ENCODE results near the gene MCCC1. TPM values are rescaled to one million over a fixed set of nuclear protein-coding genes. Genes with fewer than 3 reads are reported as not detected.

MCCC1 gene
- total and polyA plus RNA-seq, 10 of the 15 experiments (the other 5 are each of a cell fraction or from before 2014, with no cell fraction given): 35.0 to 71.7 (median 47.0) TPM

DNA sequence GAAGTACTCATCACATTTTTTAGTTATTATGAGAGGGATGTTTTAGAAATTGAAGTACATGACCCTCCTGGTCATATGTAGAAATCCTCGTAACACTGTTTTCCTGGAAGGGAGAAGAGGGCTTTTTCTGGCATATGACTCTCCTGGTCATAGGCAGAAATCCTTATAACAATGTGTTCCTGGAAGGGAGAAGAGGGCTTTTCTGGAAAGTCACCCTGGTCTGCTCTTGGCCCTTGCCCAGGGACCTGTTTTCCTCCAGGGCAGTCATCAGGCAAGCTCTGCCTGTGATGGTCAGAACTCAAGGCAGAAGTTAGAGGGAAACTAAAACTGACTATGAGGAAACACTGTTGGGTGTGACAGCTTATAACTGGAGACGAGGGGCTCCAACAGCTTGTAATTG lies 35.5 kb upstream of the MCCC1 start:
- TF ChIP-seq SKIL (IDR thresholded peaks at IDR 0.05; ENCODE audit: low read depth, poor library complexity, severe bottlenecking) (no peak), POLR2AphosphoS5 (IDR thresholded peaks at IDR 0.05; ENCODE audit: low read length) (no peak), KDM1A (IDR thresholded peaks at IDR 0.05; ENCODE audit: borderline replicate concordance) (no peak)
- Histone ChIP-seq H3K4me3 (no peak overlapping the region), H3K27me3 (replicated peaks in 1 of 2; ENCODE audit: control insufficient read depth in 2 of 2, insufficient read depth in 2 of 2, low read length in 1 of 2) (no peaks in the 10 kb centered on the region), H3K9ac (ENCODE audit: control insufficient read depth, insufficient read depth, low read length) (no peak overlapping the region), H3K79me2 (ENCODE audit: control insufficient read depth, insufficient read depth, low read length) (no peaks in the 10 kb centered on the region), H4K20me1 (ENCODE audit: control insufficient read depth, insufficient read depth) (no peaks in the 10 kb centered on the region), H3K27ac (ENCODE audit: control insufficient read depth, insufficient read depth) (no peak overlapping the region), H3K36me3 (ENCODE audit: control insufficient read depth in 2 of 2, insufficient read depth in 2 of 2, low read length in 1 of 2) (peaks cover 0 to 18% of the 10 kb centered on the region in 2 experiments; a peak in 3 of 4 replicates), H3K4me2 (ENCODE audit: control insufficient read depth, insufficient read depth) (no peak overlapping the region), H2AFZ (ENCODE audit: control insufficient read depth, low read depth, low read length) (no peak overlapping the region), H3K4me1 (ENCODE audit: control insufficient read depth, insufficient read depth, low read length) (no peaks in the 10 kb centered on the region), H3K9me3 (replicated peaks; ENCODE audit: control insufficient read depth, insufficient read depth, low read length) (peaks cover 4% of the 10 kb centered on the region; the same call in 2 of the 3 replicates)
- no peak for DNase-seq (ENCODE audit: low read depth, low spot score)
- CTCF ChIA-PET: interaction anchor here (1.4 kb wide), 1 partner anchor 11 kb away, joined by 3 read pairs; no protein-coding TSS in a partner anchor
- SMC1A ChIA-PET (ENCODE audit: uncharacterized antibody, unreplicated experiment): interaction anchor here (1.0 to 2.2 kb wide), 2 partner anchors 12 to 18 kb away, joined by 3 to 7 read pairs; no protein-coding TSS in a partner anchor
- in situ Hi-C loops (cut with MboI): no loop called here
- no peak for ATAC-seq
- 74% methylated on average over 2 of the region's 2 CpGs for WGBS (ENCODE audit: insufficient coverage, insufficient replicate concordance, low lambda C conversion rate, missing lambda C conversion rate)
- BruUV-seq (replicated peaks): no TSS peak
- POLR2A ChIA-PET: no interaction called here
- FAIRE-seq: no peak
- intact Hi-C loops (cut with micrococcal nuclease; ENCODE audit: unreplicated experiment): no loop called here
- RAD21 ChIA-PET (ENCODE audit: unreplicated experiment): no interaction called here

DNA sequence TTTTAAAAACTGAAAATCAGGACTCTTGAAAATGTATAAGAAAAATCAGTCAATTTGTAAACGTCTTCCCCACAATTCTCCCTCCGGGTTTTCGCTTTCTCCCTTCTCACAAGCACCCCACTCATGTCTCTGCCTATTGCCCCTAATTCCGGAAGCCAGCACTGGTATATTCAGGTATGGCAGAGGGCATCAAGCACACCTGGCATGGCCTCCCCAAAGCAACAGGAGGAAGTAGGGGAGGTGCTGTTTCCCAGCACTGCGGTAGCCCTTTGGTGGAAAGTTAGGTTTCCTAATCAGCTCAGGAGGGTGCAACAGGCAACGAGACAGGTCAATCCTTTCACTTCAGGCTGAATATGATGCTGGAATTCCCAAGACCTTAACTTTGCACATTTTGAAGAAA lies 33.1 kb upstream of the MCCC1 start:
- no TSS peak for BruUV-seq (replicated peaks)
- peaks cover 2% of the 10 kb centered on the region; the same call in 1 of the 2 replicates for H3K4me1 ChIP-seq (ENCODE audit: control insufficient read depth, insufficient read depth, low read length)
- peaks cover 0 to 11% of the 10 kb centered on the region in 2 experiments; a peak in 3 of 4 replicates for H3K36me3 ChIP-seq (ENCODE audit: control insufficient read depth in 2 of 2, insufficient read depth in 2 of 2, low read length in 1 of 2)
- ChIA-PET POLR2A (no interaction called here), RAD21 (ENCODE audit: unreplicated experiment) (no interaction called here), SMC1A (ENCODE audit: uncharacterized antibody, unreplicated experiment) (interaction anchor here (0.8 to 2.2 kb wide), 3 partner anchors 10 to 161 kb away, joined by 4 to 7 read pairs (median 4); no protein-coding TSS in a partner anchor), CTCF (interaction anchor here (0.7 to 0.9 kb wide), 2 partner anchors 7 to 250 kb away, joined by 3 read pairs; no protein-coding TSS in a partner anchor)
- no peak overlapping the region for H2AFZ ChIP-seq (ENCODE audit: control insufficient read depth, low read depth, low read length)
- FAIRE-seq (no peak), ATAC-seq (no peak), DNase-seq (ENCODE audit: low read depth, low spot score) (no peak)
- no peaks in the 10 kb centered on the region; the same call in none of the 3 replicates for H3K9me3 ChIP-seq (replicated peaks; ENCODE audit: control insufficient read depth, insufficient read depth, low read length)
- H3K4me2 ChIP-seq (ENCODE audit: control insufficient read depth, insufficient read depth): no peak overlapping the region
- no peak overlapping the region for H3K4me3 ChIP-seq
- no peak overlapping the region for H3K9ac ChIP-seq (ENCODE audit: control insufficient read depth, insufficient read depth, low read length)
- intact Hi-C loops (cut with micrococcal nuclease; ENCODE audit: unreplicated experiment) (no loop called here), in situ Hi-C loops (cut with MboI) (no loop called here)
- no peaks in the 10 kb centered on the region for H3K79me2 ChIP-seq (ENCODE audit: control insufficient read depth, insufficient read depth, low read length)
- no peaks in the 10 kb centered on the region for H4K20me1 ChIP-seq (ENCODE audit: control insufficient read depth, insufficient read depth)
- no peaks in the 10 kb centered on the region for H3K27me3 ChIP-seq (replicated peaks in 1 of 2; ENCODE audit: control insufficient read depth in 2 of 2, insufficient read depth in 2 of 2, low read length in 1 of 2)
- WGBS (ENCODE audit: insufficient coverage, insufficient replicate concordance, low lambda C conversion rate, missing lambda C conversion rate): 49% methylated on average over 6 of the region's 6 CpGs
- TF ChIP-seq RAD21 (IDR thresholded peaks at IDR 0.05; ENCODE audit: insufficient read depth, low read depth, low read length): no peak
- no peak for TF ChIP-seq SMC3 (IDR thresholded peaks at IDR 0.05; ENCODE audit: borderline replicate concordance, low read length)
- TF ChIP-seq NFXL1 (IDR thresholded peaks at IDR 0.05; ENCODE audit: borderline replicate concordance): no peak
- TF ChIP-seq BHLHE40 (IDR thresholded peaks at IDR 0.05; ENCODE audit: borderline replicate concordance in 1 of 2, low read depth in 2 of 2, low read length in 1 of 2): no peak
- no peak for TF ChIP-seq SREBF1 (IDR thresholded peaks at IDR 0.05; ENCODE audit: low read length)
- H3K27ac ChIP-seq (ENCODE audit: control insufficient read depth, insufficient read depth): no peak overlapping the region

Measured in GM12878 (cell line).